Fibroblast of upper back skin (primary cell): Measurements from ENCODE around the gene ORMDL2.
"Not testable (repeated sequence)": the region's sequence is repeated elsewhere in the genome, so short reads cannot be mapped to it uniquely, and the experiment has no call there.

Source experiments
- DNase-seq: peaks from one replicate; pipeline ENCODE4 v3.0.0-alpha.2; 2013

The ORMDL2 gene

DNA sequence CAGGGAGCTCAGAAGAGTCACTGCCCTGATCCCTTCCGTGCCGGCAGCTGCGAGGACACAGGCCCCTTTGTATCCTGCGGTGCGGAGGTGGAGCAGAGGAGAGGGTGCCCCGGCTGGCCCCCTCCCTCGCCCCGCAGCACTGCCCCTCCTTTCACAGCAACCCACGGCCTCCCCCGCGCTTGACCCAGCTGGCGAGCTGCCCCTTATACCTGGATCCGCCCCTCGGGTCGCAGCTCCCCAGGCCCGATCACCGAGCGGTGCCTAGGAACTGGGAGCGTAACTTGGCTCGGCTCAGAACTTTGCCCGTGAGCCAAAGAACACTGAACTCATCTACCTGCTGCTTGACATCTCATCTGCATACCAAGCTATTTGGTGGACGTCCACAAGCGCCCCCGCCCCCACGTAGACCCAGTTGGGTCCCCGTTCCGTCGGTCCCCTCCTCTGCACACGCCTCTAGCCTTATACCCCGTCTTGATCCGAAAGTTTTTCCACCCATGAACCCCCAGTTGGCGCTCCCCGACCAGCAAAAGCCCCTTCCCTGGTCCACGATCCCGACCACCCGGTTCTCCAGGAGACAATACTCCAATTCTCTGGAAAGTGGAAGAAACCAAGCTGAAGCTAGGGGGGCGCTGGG lies 12.2 kb downstream of the ORMDL2 start:
- no peak for DNase-seq

DNA sequence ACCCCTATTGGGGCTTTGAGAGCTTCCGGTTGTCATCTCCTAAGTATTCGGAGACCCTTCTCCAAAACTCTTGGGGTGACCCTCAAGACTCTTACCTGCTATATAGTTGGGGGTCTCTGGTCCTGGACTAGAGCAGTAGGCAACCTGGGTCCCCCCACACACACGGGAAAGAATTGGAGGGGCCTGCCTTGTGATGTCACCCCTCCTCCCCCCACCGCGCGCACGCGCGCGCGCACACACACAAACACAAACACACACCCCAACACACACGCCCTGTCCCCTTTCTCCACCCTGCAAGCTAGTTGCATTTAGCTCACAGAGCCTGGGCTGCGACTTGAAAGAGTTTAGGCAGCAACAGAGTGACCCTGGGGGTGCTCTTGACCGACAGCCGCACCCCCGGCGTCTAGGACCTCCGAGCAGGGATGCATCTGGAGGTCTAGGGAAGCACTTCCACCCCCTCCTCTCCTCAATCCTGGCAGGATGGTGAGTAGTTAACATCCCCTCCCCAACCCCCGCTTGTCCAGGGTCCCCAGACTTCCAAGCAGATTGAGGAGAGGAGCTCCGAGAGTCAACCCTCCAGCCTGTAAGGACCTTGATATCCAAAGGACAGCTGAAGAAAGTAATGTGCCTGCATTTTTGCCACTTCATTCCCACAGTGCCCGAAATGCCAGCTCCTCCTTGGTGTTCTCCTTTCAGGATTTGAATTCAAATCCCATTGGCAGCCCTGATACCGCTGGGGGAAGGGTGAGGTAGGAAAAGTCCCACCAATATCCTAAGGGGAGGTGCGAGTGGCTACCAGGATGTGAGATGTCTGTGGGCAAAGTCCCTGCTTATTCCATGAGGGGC lies 13.0 kb downstream of the ORMDL2 start:
- peak; percentile 53 for DNase-seq

DNA sequence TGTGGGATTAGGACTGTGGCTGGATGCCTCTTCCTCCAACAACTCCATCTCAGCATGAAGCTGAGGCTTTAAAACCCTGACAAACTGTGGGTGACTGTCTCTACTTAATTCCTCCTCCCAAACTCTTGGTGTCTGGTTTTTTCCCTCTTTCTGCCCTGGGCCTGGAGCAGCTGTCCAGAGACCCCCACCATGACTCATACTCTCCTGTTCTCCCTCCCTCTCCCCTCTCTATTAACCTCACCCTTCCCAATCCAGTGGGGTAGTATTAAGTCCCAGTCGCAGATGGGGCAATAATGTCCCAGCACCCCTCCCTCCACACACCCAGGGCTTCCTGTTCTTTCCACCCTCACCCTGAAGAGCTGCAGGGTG lies 13.6 kb downstream of the ORMDL2 start:
- no peak for DNase-seq

DNA sequence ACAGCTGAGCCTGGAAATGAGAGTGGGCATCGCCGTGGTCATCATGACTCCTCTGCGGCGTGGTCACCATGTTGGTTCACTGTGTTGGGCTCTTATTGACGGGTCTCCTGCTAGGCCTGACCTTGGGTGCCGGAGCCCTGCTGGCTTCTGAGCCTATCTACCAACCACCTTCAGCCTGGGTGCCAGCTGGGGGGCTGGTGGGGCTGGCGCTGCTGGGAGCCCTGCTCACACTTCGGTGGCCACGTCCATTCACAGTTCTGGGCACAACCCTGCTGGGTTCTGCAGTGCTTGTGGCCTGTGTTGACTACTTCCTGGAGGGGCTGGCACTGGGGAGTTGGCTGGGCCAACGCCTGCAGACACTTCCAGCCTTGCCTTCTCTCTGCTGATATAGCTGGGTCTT lies 15.2 kb downstream of the ORMDL2 start:
- no peak for DNase-seq

DNA sequence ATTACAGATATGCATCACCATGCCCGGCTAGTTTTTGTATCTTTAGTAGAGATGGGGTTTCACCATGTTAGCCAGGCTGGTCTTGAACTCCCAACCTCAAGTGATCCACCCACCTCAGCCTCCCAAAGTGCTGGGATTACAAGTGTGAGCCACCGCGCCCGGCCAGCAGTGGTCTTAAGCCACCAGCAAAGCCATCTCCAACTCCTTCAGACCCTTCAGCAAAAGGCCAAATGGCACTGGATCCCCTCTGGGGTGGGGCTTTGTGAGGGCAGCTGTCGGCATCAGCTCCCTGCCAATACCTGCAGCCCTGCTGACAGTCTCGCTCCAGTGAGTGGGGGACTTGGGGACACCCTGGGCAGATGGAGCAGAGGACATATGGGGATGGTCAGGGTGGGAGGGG lies 16.6 kb downstream of the ORMDL2 start:
- DNase-seq: not testable (repeated sequence)

DNA sequence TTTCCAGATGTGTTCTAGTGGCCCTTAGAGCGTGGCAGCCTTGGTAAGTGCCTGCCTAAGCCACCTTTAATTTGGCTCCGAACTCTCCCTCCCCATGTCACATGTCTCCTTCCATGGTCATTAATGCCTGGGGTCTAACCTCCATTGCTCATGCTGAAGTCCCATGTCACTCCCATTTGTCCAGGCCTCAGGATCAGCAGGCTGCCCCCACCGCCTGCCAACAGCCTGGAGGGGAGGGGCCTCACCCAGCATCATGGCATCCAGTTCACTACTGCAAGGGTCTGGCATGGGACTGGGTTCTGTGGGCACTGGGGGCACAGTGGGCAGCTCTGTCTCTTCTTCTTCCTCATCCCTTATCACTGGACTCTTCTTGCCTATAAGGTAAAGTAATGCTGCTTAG lies 20.5 kb downstream of the ORMDL2 start:
- DNase-seq: no peak

DNA sequence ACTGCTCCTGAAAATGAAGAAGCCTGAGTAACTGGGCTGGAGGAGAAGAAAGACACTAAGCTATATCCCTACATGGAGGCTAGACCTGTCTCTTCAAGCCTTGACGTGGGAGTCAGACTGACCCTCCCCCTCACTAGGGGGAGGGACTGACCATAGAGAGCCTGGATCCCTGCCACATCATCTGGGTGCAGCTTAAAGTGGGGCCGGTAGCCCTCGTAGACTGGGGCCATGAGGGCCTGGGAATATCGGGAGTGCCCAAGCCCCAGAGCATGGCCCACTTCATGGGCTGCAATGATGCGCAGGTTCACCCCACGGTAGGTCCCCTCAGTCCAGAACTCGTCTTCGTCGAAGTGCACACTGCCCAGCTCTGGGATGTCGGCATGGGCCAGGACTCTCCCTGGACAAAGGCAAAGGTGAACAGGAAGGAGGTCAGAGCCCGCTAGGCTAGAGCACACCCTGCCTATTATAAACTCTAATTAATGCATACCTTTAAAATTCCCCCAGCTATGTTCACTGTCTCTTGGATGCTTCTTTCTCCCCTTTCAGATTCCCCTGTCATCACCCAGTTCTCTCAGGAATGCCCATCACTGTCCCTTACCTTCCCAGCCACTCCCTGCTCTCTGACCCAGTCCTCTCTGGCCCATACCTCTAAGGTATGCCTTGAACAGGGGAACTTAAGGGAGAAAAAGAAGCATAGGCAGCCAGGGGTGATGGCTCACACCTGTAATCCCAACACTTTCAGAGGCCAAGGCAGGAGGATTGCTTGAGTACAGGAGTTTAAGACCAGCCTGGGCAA lies 21.7 kb downstream of the ORMDL2 start:
- DNase-seq: no peak

DNA sequence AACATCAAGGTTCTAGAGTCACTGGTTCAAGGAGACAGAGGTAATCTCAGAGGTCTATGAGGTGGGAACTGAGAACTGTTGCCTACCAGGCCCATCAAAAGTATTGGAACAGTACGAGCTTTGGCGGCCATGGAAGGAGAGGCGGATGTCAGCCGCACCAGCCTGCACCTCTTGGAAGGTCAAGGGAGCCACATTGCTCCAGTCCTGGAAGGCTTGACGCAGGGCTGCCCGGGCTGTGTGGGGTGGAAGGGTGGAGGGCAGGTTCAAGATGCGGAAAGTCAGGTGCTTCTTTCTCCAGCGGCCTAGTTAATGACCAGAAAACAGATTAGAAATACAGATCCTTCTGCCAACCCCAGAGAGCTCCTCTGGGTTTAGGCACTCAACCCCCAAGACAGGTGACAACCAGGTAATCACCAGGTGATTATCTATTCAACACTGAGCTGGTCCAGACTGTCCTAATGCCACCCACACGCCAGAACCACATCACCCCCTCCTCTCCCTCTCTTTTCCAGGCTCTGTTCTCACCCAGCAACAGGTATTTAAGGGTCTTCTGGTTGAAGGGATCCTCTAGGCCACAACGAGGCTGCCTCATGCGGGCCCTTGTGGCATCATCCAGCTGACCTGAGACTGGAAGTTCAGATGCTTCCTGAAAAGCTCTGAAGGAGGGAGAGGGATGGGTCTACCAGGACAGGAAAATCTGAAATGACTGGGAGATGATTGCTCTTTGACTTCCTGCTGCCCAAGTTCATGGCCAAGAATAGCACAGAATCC lies 22.9 kb downstream of the ORMDL2 start:
- no peak for DNase-seq

DNA sequence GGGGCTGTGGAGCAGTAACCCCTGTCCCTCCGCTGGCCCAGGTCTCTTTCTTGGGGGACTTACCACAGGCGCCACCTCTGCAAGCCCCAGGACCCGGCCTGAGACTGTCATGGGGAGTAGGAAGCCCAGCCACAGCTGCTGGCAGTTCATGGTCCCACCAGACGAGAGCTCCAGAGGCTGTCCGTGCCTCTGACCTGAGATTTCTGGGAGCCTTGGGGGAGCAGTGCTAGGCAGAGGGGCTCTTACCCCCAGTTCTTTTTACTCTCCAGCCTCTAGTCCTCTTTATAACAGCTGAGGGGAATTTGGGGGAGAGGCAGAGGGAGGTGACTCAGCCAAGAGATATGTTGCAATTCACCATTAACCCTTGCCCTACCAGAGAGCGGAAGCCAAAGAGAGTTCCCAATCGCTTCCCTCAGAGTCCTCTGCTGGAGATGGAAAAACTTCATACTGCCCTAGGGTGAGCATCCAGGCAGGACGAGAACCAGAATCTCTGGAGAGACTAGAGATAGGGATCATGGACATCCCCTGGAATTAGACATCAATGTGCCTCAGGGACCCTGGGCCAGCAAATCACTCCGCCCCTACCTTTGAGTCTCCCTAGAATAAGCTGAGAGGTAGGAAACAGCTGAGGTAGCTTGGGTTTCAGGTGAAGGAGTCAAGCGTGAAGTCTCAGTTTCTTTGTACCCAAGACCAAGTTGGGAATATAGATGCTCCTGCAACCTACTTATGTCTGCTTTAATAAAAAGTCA lies 25.0 kb downstream of the ORMDL2 start, which contains the start of gene MMP19:
Gene MMP19, minus strand, starts transcription at position 256 of the 749 bp plus-strand sequence. Its CDS starts 106 bp downstream, at position 150.
- DNase-seq: peak; percentile 84

DNA sequence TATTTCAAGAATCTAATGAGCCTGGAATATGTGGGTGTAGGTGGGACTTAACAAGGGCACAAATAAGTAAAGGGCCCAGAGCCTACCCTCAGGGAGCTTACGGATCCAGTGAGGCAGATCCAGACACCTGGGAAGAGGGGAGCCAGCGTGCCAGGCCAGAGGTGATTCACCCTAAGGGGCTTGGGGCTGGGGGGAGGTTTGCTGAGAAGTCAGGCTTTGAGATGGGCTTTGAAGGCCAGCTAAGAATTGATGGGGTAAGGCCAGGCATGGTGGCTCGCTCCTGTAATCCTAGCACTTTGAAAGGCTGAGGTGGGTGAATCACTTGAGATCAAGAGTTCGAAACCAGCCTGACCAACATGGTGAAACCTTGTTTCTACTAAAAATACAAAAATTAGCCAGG lies 25.6 kb downstream of the ORMDL2 start:
- DNase-seq: no peak

DNA sequence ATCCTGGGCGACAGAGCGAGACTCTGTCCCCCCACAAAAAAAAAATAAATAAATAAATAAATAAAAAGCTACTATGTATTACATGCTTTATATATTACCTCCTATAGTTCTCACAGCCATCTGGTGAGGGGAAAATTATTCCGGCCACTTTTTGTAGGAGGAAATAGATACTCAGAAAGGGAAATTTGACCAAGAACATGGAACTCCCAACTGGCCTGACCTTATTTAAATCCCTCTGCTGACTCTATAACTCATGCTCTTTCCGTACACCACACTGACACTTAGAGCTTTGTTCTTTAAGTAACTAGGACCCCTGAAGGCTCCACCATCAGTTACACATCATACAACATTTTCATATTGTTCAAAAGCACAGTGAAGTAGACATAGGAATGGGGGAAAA lies 27.1 kb downstream of the ORMDL2 start:
- DNase-seq: no peak

DNA sequence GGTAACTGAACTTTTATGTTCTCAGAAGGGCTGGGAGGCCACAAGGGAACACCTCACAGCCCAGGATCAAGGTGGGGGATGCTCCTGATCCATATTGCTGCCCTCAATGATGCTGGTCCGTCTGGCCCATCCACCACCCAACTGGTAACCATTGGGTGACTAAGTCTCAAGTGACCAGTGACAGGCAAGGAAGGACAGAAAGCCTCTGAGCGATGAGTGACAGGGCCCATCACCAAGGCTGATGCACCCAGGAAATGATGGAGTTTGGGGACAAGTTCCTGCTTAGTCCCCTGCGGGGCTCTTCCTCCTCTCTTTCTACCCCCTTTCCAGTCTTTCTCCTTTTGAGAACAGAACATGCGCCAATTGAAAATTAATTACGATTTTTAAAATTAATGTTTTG lies 27.5 kb downstream of the ORMDL2 start:
- DNase-seq: no peak

DNA sequence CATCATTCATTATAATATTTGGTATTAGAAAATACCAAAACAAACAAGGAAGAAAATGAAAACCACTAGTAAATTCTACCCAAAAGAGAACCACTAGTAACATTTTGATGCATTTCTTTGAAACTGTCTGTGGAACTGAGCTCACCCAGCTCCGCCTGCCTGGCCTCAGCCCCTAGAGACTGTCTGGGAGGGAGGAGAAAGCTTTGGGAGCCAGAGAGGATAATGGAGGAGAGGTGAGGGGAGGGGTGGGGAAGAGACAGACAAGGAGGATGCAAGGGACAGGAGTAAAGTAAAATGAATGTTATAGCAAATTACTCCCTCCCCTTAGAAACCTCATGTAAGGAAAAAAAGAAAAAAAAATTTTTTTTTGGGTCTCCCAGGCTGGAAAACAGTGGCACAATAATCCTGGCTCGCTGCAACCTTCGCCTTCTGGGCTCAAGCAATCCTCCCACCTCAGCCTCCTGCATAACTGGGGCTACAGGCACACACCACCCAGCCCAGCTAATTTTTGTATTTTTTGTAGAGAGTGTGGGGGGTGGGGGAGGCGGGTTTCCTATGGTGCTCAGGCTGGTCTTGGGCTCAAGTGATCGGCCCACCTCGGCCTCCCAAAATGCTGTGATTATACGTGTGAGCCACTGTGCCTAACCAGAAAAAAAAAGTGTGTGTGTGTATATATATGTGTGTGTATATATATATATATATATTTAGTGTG lies 28.1 kb downstream of the ORMDL2 start:
- peak; percentile 46 for DNase-seq

DNA sequence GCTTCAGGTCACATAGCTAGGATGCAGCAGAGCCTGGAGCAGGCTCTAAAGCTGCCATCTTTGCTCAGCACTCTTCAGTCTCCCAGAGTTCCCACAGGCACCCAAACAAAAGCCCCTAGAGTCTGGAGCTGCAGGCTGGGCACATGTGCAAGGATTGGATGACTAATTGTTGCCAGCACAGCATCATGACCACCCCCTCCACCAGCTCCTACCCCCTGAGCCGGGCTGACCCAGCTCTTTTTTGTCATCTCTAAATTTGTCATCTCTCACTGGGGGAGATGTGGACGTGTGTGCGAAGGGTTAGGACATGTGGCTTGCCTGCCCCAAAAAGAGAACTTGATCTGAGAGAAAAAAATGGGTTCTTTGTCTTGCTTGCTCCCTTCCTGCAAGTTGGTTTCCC lies 29.2 kb downstream of the ORMDL2 start:
- DNase-seq: peak; percentile 85

DNA sequence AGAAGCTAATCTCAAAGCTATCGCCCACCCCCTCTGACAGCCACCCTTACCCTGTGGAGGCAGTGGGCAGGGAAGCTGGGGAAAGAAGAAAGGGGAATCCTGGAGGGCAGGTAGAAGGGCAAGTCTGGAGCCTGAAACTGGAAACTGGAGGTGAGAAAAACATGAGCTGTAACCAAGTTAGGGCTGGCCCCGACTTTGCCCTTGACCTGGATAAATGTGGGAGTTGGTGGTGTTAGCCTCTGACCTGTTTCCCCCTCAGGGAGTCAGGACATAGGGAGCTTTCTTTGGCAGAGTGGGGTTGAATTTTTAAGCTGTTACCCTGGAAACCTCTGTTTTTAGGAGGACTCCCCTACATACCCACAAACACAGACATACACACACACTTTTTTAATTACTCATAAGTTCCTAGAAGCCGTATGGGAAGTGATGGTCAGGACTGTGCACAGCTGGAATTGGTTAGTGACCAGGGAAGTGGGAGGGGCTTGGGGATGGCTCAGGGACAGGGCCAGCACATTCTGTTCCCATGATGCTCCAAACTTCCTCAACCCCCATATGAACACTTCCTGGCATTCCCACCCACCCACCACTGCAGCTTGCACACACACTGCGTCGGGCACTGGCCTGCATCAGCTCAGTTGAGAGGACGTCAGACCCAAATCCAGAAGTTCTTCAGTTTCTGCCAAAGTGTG lies 29.9 kb downstream of the ORMDL2 start:
- peak; percentile 100 for DNase-seq

DNA sequence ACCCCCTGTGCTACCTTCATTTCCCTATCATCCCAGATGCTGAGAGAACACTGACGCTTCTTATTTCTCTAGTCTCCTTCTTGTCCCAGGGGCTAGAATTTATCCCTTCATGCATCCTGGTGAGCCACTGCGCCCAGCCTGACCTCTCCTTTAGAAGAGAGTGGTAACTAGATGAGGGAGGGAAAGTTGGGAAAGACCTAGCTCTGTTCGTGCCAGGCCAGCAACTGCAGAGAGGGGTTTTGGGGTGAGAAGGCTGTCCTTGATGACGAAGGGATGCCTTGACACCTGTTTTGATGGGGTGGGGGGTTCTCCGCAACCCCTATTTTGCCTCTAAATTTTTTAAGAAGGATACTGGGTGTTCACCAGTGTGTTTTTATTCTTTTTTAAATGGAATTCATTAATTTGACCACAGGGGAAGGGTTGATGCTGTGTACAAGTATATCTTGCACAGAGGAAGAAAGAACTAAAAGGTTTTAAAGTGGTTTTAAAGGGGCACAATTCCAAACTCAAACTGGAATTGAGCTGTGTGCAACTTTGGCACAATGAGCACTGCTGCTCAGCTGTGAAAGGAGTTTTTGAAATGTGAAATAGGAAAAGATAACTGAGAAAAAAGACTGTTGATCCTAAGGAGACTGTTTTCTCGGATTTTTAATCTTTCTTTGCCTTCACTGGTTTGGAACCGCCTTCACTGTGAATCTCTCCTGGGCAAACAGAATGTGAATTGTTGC lies 31.9 kb downstream of the ORMDL2 start:
- no peak for DNase-seq

DNA sequence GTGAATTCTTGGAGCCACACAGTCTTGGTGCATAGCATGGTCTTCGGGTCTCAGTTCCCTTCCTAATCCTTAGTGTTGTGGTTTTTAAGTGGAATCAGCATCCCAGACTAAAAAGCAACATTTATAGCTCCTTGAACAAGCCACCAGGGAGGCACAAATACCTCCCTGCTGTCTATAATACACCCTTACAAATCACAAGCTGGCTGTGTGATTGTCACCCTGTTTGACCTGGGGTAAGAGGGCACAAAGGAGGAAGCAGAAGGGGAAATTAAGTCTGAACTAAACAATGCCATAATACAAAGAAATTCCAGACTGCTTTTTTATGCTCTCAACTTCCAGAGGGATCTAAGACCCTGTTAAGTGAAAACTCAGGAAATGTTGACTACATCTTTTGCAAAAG lies 32.6 kb downstream of the ORMDL2 start:
- no peak for DNase-seq

DNA sequence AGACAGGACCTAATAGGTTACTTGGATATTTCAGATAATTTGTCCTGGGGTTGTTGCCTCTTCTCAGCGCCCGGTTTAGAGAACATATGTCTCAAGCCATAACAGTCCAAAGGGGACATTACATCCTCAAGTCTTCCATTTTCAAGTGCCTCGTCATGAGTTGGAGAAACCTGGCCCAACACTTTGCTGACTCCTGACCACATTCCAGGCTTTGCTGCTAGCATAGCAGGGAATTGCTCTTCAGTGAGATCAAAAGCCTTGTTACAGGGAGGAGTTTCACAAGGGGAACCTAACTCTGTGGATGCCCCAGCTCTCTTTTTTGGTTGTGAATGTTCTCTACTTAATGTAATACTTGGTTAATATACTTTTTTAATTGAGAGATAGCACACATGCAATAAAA lies 33.1 kb downstream of the ORMDL2 start:
- peak; percentile 52 for DNase-seq

DNA sequence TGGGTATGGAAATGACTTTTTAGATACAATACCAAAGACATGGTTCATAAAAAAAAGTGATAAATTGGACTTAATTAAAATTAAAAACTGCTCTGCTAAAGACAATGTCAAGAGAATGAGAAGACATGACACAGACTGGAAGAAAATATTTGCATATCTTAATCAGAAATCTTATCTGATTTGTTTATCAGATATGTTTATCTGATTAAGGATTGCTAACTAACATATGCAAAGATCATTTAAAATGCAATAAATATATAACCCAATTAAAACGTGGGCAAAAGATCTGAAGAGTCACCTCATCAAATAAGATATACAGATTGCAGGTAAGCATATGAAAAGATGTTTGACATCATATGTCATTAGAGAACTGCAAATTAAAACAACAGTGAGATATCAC lies 34.9 kb downstream of the ORMDL2 start:
- no peak for DNase-seq

DNA sequence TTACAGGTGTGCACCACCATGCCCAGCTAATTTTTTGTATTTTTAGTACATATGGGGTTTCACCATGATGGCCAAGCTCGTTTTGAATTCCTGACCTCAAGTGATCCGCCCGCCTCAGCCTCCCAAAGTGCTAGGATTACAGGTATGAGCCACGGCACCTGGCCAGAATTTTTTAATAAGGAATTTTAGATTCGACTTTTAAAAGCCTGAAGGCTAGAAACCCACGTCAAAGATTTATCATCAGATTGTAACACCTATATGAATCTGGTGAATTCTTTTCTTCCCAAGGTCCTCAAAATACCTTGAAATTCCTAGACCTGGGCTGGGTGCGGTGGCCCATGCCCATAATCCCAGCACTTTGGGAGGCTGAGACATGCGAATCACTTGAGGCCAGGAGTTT lies 43.6 kb downstream of the ORMDL2 start:
- no peak for DNase-seq
